Activated T-cell treated with anti-CD3 and anti-CD28 coated beads for 24 hours (primary cell): ENCODE results near the gene SS18L1.
A peak's percentile ranks its signal among the peaks of the same experiment; 100 is the strongest.

Experiments used
- DNase-seq: peaks from one replicate; pipeline ENCODE4 v3.0.0-alpha.2; 2020; ENCODE audit warnings: low read depth

Gene SS18L1

DNA sequence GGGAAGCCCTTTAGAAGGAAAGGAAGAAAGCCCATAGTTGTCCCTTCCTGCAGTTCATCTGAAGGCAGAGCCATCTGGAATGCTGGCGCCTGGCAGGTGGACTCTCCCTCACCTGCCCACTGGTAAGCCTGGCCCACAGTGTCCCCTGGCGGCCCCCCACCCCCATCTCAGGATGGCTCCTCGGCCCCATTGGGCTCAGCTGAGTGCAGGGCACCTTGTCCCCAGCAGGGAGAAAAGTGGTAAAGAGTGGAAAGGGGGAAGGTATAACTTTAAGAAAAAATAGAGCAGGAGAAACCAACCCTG, 12.6 kb downstream of the SS18L1 start:
- no peak for DNase-seq

GRCh38 chr20:62156592-62157386, 13.2 kb downstream of the SS18L1 start:
- DNase-seq = peak; percentile 55

DNA sequence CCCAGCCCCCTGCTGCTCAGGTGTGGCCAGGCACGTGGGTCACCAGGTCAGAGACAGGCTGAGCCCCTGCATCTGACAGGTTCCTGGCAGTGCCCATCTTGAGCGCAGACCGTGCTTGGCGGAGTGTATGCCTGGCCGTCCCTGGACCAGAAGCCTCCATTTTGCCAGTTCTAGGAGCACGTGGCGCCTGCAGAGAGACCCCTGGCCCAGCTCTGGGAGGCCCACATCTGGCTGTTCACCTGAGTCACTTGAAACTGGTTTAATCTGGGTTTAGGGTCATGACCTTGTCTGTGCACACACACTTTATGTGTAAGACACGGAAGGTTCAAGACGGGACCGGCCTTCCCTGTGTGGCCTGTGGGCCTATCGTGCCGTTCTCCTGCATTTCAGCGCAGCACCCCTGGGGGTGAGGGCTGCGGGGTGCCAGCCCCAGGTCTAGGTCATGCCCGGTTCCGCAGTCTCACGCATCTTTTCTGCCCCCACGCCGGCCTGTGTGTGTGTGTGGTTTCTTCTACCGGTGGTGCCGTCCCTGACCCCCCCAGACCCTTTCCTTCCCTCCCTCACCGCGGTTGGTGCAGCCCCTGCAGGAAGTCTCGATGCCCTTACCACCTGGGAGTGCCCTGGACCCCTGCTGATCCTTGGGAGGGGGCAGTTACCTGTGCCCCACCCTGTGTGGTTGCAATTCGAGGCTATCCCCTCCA, 14.0 kb downstream of the SS18L1 start:
- no peak for DNase-seq

DNA sequence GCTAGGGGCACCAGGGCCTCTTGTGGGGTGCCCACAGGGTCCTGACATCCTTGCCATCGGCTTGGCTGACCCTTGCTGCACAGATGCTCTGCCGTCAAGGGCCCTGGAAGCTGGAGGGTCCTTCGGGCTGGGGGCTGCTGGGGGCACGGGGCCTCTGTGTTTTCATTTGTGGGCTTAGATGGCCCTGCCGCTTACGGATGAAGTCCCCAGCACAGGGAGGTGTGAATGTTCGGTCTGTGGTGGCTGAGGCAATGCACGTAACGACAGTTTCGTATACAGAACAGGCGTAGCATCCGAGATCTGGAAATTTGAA, 14.5 kb downstream of the SS18L1 start:
- no peak for DNase-seq

DNA sequence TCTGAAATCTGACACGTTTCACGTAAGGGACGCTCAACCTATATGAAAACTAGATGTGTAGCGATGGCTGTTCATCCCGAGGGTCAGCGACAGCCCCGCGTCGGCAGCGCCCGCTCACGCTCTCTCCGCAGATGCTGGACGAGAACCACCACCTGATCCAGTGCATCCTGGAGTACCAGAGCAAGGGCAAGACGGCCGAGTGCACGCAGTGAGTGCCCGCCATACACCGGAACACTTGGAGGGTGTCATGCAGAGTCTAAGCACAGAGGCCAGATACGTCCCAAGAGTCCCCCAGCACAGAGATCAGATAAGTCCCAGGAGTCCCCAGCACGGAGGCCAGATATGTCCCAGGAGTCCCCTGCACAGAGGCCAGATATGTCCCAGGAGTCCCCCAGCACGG, 15.0 kb downstream of the SS18L1 start:
- no peak for DNase-seq

DNA sequence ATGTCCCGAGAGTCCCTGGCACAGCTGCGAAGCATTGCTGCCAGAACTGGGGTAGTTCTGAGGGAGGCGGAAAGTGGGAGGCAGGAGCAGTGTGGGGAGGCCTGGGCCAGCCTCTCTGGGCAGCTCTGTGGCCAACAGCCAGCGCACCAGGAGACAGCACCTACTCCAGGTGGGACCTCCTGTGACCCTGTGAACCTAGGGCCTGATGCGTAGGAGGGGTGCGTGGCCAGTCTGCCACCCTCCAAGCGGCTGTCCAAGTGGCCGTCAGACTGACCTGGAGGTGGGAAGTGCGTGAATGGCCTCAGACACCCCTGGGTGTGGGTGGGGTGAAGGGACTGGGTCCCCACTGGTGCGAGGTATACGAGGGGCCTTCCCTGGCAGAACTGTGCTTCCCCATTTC, 15.5 kb downstream of the SS18L1 start:
- no peak for DNase-seq

DNA sequence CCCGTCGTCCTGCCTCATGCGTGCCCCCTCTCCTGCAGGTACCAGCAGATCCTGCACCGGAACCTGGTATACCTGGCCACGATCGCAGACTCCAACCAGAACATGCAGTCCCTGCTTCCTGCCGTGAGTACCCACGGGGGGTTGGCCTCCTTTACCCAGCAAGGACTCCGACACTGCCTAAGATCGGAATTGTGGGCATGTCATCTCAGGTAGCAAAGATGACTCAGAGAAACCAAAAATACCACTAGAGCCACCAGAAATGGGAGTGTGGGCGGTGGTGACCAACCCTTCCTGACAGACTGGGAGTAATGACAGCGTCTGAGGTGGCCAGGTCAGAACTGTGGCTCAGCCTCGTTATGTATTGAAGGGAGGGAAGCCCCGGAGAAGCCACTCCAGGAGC, 16.3 kb downstream of the SS18L1 start:
- peak; percentile 57 for DNase-seq

GRCh38 chr20:62160253-62160652, 16.7 kb downstream of the SS18L1 start:
- no peak for DNase-seq

DNA sequence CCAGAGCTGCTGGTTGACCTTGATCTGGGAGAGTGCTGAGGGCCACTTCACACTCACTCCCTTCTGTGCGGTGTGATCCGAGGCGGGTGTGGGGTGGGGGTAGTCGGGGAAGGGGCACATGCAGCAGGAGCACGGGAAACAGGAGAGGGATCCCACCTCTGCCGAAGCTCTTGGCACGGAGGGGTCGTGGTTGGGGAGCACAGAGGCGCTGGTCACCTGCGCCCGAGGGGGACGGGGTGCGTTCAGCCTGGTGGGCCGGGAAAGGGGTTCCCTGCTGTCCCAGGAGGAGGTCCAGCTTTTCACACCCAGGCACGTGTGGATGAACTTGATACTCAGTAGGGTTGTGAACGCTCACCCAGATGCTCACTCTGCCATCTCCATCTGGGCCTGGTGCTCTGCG, 17.3 kb downstream of the SS18L1 start:
- DNase-seq = no peak

- no peak for DNase-seq
These were observed 17.8 kb downstream of the SS18L1 start for GRCh38 chr20:62161347-62161746.

DNA sequence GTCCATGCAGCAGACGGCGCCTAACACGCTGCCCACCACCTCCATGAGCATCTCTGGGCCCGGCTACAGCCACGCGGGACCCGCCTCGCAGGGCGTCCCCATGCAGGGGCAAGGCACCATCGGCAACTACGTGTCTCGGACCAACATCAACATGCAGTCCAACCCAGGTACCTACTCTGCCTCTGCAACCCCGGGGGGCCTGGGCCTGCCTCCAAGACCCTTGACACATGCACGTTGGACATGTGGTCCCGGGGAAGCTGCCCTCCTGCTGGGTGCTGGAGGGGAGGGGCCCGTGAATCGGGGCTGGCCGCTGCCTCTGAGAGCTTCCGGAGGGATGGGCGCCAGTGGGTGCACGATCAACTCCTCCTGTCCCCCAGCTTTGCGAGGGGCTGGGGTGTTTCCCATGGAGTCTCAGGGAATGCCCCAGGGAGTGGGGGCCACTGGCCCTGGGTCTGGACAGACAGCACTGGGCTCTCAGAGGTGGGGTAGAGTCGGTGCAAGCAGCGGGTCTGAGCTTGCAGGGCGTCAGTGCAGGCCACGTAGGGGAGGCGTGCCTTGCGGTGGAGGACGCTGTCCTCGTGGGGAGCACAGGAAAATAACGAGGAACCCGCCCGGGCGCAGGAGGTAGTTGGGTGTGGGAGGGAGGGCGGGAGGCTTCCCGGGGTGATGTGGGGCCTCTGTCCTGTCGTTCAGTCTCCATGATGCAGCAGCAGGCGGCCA, 19.4 kb downstream of the SS18L1 start:
- no peak for DNase-seq

- DNase-seq = no peak
These were observed 19.9 kb downstream of the SS18L1 start for GRCh38 chr20:62163485-62163865.

- no peak for DNase-seq
These were observed 20.6 kb downstream of the SS18L1 start for GRCh38 chr20:62163986-62164762.

DNA sequence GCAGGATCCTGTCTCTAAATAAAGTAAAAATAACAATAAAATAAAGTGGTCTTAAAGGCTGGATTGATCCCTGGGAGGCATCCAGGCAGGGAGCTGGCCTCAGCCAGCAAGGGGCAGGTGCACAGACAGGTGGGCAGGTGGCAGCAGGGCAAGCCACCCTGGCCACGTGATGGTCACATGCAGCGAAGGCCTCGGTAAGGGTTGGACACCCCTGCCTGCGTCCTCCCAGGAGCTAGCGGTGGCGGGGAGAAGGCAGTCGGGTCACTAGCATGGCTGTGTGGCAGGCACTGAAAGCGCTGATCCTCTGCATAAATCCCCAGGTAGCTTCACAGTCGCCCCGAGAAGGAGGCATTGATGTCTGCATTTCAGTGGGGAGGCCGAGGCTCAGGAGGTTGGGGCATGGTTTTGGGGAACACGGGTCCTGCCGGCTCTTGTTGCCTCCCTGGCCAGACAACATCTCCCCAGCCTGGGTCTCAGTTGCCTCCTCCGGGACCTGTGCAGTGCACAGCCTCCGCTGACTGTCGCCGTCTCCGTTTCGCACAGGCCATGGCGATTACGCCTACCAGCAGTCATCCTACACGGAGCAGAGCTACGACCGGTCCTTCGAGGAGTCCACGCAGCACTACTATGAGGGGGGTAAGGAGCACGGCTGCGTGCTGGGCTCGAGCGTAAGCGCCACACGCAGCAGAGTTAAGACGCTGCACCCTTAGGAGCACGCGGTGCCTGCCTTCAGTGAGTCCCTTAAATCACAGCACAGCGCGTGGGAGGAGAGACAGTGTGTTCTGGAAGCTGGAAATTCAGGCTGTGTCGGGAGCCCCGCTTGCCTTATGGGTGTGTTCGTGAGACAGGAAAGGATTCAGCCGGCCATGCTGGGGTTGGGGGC, 21.6 kb downstream of the SS18L1 start:
- DNase-seq = no peak

DNA sequence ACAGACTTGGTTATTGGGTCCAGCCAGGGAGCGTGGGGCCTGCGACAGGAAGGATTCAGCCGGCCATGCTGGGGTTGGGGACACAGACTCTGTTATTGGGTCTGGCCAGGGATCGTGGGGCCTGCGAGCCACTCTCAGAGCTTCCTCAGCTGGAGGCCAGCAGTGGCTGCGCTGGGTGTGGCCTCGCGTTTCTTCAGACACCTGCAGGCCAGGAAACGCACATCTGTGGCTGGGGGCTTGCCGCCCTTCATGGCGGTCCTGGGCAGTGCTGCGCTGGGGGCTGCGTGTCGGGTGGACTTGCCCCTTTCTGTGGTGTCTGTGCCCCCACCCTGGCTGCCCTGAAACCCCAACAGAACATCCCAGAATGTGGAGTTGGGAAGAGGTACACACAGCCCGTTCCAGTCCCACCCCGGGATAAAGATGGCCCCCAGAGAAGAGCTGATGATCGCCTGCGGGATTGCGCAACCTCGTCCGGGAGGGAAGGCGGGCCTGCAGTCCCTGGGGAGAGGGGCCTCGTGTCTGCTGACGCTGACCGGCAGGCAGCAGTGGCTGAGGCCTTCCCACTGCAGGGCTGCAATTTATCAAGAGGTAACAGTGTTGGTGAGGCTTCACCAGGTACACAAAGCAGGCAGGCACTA, 22.3 kb downstream of the SS18L1 start:
- no peak for DNase-seq

GRCh38 chr20:62167474-62167873, 23.9 kb downstream of the SS18L1 start:
- DNase-seq = no peak

- DNase-seq = no peak
These were observed 24.5 kb downstream of the SS18L1 start for GRCh38 chr20:62168061-62168460.

- no peak for DNase-seq
These were observed 25.4 kb downstream of the SS18L1 start for GRCh38 chr20:62168890-62169435.

DNA sequence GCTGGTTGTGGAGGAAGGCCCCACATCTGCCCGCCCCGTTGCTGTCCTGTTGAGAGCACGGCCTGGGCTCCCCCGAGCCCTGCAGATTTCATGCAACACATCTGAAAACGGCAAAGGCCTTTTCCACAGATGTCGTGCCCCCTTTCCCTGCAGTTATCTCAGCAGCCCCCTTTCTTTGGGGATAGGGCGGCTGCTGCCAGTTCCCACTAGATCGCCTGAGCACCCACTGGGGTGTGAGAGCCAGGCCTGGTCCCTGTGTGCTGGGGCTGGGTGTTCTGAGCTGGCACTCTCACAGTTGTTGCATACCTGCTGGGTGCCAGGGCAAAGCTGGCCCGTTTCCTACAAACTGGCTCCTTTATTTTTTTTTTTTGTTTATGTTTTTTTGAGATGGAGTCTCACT, 27.0 kb downstream of the SS18L1 start:
- DNase-seq = no peak

DNA sequence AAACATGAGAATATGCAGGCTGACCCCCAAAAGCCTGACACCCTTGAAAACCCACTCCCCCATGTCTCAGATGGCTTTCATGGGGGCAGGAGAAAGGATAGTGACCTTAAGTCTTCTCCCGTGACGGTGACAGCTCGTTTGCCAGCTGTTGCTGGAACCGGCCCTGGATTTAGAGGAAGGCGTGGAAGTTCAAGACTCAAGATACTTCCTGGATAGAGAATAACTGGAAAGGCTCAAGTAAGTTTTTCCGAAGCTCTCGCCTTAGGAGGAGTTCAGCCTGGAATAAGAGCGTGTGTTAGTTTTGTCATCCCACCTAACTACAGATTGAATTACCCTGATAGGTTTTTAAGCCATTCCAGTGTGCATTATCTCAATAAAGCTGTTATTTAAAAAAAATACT, 27.7 kb downstream of the SS18L1 start:
- no peak for DNase-seq

DNA sequence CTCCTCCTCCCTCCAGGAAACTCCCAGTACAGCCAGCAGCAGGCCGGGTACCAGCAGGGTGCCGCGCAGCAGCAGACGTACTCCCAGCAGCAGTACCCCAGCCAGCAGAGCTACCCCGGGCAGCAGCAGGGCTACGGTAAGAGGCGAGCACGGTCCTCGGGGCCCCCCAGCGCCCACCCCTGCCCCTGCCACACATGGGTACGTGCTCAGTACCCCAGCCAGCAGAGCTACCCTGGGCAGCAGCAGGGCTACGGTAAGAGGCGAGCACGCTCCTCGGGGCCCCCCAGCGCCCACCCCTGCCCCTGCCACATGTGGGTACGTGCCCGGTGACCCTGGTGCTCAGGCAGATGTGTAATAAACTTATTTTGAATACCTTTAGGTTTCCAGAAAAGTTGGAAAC, 29.1 kb downstream of the SS18L1 start:
- no peak for DNase-seq
